Activated CD8-positive, alpha-beta memory T cell treated with anti-CD3 and anti-CD28 coated beads, Interleukin-2, amount 50 U/mL, for 24 hours (primary cell): Measurements from ENCODE around the gene HBA1.
"Not testable (repeated sequence)": the region's sequence is repeated elsewhere in the genome, so short reads cannot be mapped to it uniquely, and the experiment has no call there.

Experiments used
- DNase-seq: peaks from one replicate; pipeline ENCODE4 v3.0.0-alpha.2; 2020; ENCODE audit errors: extremely low read depth

HBA1 gene

GRCh38 chr16:203246-203645, 26.8 kb downstream of the HBA1 start:
- DNase-seq: no peak

GRCh38 chr16:204046-204445, 27.6 kb downstream of the HBA1 start:
- DNase-seq: not testable (repeated sequence)

GRCh38 chr16:209359-209758, 32.9 kb downstream of the HBA1 start:
- DNase-seq: not testable (repeated sequence)

- DNase-seq: not testable (repeated sequence)
These were observed 35.2 kb downstream of the HBA1 start for GRCh38 chr16:211631-212180.

- no peak for DNase-seq
These were observed 36.5 kb downstream of the HBA1 start for GRCh38 chr16:212999-213398.

GRCh38 chr16:220021-220420, 43.5 kb downstream of the HBA1 start:
- no peak for DNase-seq
